Esophagus squamous epithelium (tissue), 4 donors: ENCODE data around the gene SLC9B1.

Source experiments
- CTCF ChIP-seq, 6 experiments: fragments of 450-650 bp in 4 of 6; fragments of 200-600 bp in 2 of 6; sonication (generic) in 2 of 6; IDR thresholded peaks; one replicate each; pipeline ENCODE4 v1.5.1; 2016 to 2019; ENCODE audit warnings: antibody characterized with exemption in 6 of 6, mild to moderate bottlenecking in 4 of 6, moderate library complexity in 4 of 6
- POLR2A ChIP-seq, 4 donors: fragments of 450-650 bp; IDR thresholded peaks; one replicate each; pipeline ENCODE4 v1.6.1; 2017; ENCODE audit warnings: antibody characterized with exemption in 4 of 4, mild to moderate bottlenecking in 4 of 4, moderate library complexity in 3 of 4

DNA sequence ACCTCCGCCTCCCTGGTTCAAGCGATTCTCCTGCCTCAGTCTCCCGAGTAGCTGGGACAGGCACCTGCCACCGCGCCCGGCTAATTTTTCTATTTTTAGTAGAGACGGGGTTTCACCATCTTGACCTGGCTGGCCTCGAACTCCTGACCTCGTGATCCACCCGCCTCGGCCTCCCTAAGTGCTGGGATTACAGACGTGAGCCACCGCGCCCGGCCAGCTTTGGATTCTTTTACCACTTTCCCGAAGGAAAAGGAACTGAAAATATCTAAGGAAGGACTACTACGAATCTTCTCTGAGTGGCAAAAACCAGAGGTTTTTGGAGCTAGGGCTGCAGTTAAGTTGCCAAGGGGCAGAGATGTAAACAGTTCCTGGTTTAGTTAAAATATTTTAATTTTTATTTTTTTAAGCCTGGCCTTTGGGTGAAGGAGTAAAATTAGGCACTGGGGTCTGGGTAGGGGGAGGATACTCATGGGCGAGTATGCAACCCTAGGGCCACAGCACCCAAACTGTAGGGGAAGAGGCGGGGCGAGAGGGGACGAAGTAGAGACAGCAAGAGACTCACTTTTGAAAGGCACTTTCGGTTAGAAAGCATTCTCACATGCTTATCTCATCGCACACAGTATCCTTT, 151.2 kb downstream of the SLC9B1 start:
- TF ChIP-seq CTCF (IDR thresholded peaks at IDR 0.05) (no peak), POLR2A (IDR thresholded peaks at IDR 0.05) (no peak)
